HEK293 (cell line): Measurements from ENCODE around the gene CALR3.

ENCODE experiments used
- KLF16 ChIP-seq: fragments of 450-650 bp; formaldehyde crosslinking; IDR thresholded peaks from 2 replicates; pipeline ENCODE4 v1.5.1; 2017; ENCODE audit warnings: missing biosample characterization, missing genetic modification characterization
- SETDB1 ChIP-seq: IDR thresholded peaks from one replicate; pipeline ENCODE4 v1.6.1; 2017; ENCODE audit warnings: mild to moderate bottlenecking, low read length, moderate library complexity, mixed read lengths; ENCODE audit not compliant: insufficient read length
- SP2 ChIP-seq: fragments of 450-650 bp; formaldehyde crosslinking; IDR thresholded peaks from 2 replicates; pipeline ENCODE4 v1.5.1; 2016; ENCODE audit warnings: missing biosample characterization, missing genetic modification characterization
- ZFP69B ChIP-seq: fragments of 450-650 bp; formaldehyde crosslinking; IDR thresholded peaks from 2 replicates; pipeline ENCODE4 v1.5.1; 2016; ENCODE audit warnings: missing biosample characterization, missing genetic modification characterization
- ZNF10 ChIP-seq: fragments of 450-650 bp; formaldehyde crosslinking; IDR thresholded peaks from 2 replicates; pipeline ENCODE4 v1.5.1; 2017; ENCODE audit warnings: missing biosample characterization, missing genetic modification characterization
- ZNF133 ChIP-seq: fragments of 450-650 bp; formaldehyde crosslinking; IDR thresholded peaks from 2 replicates; pipeline ENCODE4 v1.5.1; 2016; ENCODE audit warnings: missing biosample characterization, missing genetic modification characterization
- ZNF37A ChIP-seq: fragments of 450-650 bp; IDR thresholded peaks from 2 replicates; pipeline ENCODE4 v1.5.1; 2018; ENCODE audit warnings: missing biosample characterization, missing genetic modification characterization
- ZNF449 ChIP-seq: fragments of 450-650 bp; formaldehyde crosslinking; IDR thresholded peaks from 2 replicates; pipeline ENCODE4 v1.5.1; 2017; ENCODE audit warnings: missing biosample characterization, mild to moderate bottlenecking, missing genetic modification characterization, moderate library complexity
- ZNF558 ChIP-seq: fragments of 450-650 bp; formaldehyde crosslinking; IDR thresholded peaks from 2 replicates; pipeline ENCODE4 v1.5.1; 2016; ENCODE audit warnings: missing biosample characterization, missing genetic modification characterization
- ZNF664 ChIP-seq: fragments of 450-650 bp; formaldehyde crosslinking; IDR thresholded peaks from 2 replicates; pipeline ENCODE4 v1.5.1; 2016; ENCODE audit warnings: missing biosample characterization, missing genetic modification characterization
- ZNF785 ChIP-seq: fragments of 450-650 bp; formaldehyde crosslinking; IDR thresholded peaks from 2 replicates; pipeline ENCODE4 v1.5.1; 2016; ENCODE audit warnings: missing biosample characterization, missing genetic modification characterization
- TF ChIP-seq, protein P1 (sequence below): fragments of 450-650 bp; formaldehyde crosslinking; IDR thresholded peaks from 2 replicates; pipeline ENCODE4 v1.5.1; 2016; ENCODE audit warnings: missing biosample characterization, missing genetic modification characterization

DNA sequence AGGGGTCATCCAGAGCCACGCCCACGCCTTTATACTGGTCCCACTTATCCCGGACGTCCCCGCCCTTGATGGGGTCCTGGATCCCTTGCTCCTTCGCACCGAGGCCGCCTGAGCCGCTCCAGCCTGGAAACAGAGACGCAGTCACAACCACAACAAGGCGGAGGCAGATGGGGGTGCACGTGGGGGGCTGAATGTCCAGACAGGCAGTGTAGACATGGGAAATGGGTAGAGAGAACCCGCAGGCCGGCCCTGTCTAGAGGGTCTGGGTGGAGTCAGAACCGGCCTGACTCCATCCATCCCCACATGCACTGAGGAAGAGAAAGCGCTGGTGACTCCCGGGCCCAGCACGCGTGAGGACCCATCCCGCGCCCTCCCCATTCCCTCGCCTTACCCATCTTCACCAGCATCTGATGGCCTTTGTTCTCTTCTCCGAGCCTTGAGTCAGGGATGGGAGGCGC lies 23.3 kb upstream of the CALR3 start:
- TF ChIP-seq ZNF10 (tag by site-specific recombination) (no peak), ZNF37A (tag by site-specific recombination) (no peak), ZNF449 (no peak), ZNF558 (tag by site-specific recombination) (no peak), KLF16 (tag by site-specific recombination) (no peak), ZNF664 (tag by site-specific recombination) (no peak), SP2 (no peak), ZNF785 (tag by site-specific recombination) (no peak), ZFP69B (no peak), ZNF133 (tag by site-specific recombination) (no peak), SETDB1 (no peak)
- TF ChIP-seq, protein P1, sequence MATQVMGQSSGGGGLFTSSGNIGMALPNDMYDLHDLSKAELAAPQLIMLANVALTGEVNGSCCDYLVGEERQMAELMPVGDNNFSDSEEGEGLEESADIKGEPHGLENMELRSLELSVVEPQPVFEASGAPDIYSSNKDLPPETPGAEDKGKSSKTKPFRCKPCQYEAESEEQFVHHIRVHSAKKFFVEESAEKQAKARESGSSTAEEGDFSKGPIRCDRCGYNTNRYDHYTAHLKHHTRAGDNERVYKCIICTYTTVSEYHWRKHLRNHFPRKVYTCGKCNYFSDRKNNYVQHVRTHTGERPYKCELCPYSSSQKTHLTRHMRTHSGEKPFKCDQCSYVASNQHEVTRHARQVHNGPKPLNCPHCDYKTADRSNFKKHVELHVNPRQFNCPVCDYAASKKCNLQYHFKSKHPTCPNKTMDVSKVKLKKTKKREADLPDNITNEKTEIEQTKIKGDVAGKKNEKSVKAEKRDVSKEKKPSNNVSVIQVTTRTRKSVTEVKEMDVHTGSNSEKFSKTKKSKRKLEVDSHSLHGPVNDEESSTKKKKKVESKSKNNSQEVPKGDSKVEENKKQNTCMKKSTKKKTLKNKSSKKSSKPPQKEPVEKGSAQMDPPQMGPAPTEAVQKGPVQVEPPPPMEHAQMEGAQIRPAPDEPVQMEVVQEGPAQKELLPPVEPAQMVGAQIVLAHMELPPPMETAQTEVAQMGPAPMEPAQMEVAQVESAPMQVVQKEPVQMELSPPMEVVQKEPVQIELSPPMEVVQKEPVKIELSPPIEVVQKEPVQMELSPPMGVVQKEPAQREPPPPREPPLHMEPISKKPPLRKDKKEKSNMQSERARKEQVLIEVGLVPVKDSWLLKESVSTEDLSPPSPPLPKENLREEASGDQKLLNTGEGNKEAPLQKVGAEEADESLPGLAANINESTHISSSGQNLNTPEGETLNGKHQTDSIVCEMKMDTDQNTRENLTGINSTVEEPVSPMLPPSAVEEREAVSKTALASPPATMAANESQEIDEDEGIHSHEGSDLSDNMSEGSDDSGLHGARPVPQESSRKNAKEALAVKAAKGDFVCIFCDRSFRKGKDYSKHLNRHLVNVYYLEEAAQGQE (tag by site-specific recombination), result no peak
